ENCODE measurements around the gene MEGF9. TPM values are rescaled to one million over a fixed set of nuclear protein-coding genes. Genes with fewer than 3 reads are reported as not detected.

Gene MEGF9
- total RNA-seq (2014; rRNA removed; shearing (Covaris generic)), result 4.8 and 5.1 TPM in 2 replicates
- 10.2 and 10.6 TPM in 2 replicates for total RNA-seq (2022)
- percentile 68 among the genes with signal in this experiment for Bru-seq, nascent RNA
- BruChase-seq, experiment 1, labeled RNA remaining after a 6-hour chase, result percentile 59 among the genes with signal in this experiment
- percentile 63 among the genes with signal in this experiment for BruChase-seq, experiment 2, labeled RNA remaining after a 2-hour chase
- long read RNA-seq, full-length matches to known transcripts, result 8 of 20 reads
- long read RNA-seq, partial matches to known transcripts, result 0 of 20 reads
- long read RNA-seq, other reads (novel, unspliced or antisense), result 12 of 20 reads

DNA sequence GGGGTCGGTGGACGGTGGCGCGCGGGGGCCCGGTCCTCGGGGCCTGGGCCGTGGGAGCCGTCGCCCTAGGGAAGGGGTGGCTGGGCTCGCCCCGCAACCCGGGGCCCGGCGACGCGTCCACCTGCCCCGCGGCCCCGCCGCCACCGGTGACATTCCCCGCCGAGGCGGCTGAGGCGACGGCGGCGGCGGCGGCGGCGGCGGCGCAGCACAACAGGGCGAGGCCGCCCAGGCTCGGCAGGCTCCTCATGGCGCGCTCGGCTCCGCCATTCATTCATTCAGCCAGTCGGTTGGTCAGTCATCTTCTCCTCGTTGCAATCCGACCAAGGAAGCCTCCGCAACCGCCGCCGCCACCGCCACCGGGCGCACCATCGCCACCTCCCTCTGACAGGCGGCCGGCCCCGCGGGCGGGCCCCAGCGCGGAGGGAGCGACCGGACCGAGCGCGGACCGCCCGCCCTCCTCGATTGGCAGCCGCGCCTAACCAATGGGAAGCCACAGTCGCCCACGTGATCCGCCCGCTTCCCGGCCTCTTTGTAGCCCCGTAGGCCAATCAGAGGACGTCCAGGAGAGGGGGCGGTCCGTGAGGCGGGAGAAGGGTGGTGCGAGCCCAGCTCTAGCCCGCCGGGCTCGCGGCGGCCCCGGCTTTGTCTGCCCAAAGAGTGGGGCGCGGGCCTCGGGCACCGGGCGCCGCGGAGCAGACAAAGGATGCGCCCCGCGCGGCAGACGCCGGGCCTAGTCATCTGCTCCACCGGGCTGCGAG is at the start of gene MEGF9:
Gene MEGF9, minus strand, starts transcription at position 383 of the 758 bp plus-strand sequence. Its CDS starts 112 bp downstream, at position 271.
- DNase-seq (ENCODE audit: low spot score), result peak; percentile 98
- POLR2A ChIA-PET, result interaction anchor here (0.6 to 1.3 kb wide), 5 partner anchors 13 to 783 kb away, joined by 3 to 4 read pairs (median 3); no protein-coding TSS in a partner anchor
- no peaks in the 10 kb centered on the region for H3K9me3 ChIP-seq (ENCODE audit: low read length)
- H3K27ac ChIP-seq (ENCODE audit: low read depth, low read length, poor library complexity, severe bottlenecking), result peak within 1 kb of the TSS; percentile 33
- peaks cover 38% of the 10 kb centered on the region for H3K4me1 ChIP-seq (ENCODE audit: insufficient read depth, low read length, poor library complexity, severe bottlenecking)
- no peaks in the 10 kb centered on the region for H3K36me3 ChIP-seq (ENCODE audit: insufficient read depth, low read length)
- H3K79me2 ChIP-seq (ENCODE audit: insufficient read depth, low read depth, low read length), result peaks cover 25% of the 10 kb centered on the region; the same call in 1 of the 2 replicates
- 0 out of 2 replicates have a peak, but pooled peaks cover 3% of the 10 kb centered on the region for H4K20me1 ChIP-seq (ENCODE audit: insufficient read depth, low read length)
- no peak for TF ChIP-seq EZH2phosphoT487 (IDR thresholded peaks at IDR 0.05; ENCODE audit: borderline replicate concordance, low read depth, low read length)
- TF ChIP-seq, protein P1, sequence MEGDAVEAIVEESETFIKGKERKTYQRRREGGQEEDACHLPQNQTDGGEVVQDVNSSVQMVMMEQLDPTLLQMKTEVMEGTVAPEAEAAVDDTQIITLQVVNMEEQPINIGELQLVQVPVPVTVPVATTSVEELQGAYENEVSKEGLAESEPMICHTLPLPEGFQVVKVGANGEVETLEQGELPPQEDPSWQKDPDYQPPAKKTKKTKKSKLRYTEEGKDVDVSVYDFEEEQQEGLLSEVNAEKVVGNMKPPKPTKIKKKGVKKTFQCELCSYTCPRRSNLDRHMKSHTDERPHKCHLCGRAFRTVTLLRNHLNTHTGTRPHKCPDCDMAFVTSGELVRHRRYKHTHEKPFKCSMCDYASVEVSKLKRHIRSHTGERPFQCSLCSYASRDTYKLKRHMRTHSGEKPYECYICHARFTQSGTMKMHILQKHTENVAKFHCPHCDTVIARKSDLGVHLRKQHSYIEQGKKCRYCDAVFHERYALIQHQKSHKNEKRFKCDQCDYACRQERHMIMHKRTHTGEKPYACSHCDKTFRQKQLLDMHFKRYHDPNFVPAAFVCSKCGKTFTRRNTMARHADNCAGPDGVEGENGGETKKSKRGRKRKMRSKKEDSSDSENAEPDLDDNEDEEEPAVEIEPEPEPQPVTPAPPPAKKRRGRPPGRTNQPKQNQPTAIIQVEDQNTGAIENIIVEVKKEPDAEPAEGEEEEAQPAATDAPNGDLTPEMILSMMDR (conservative IDR thresholded peaks at IDR 0.05; ENCODE audit: low read length), result no peak
- H3K4me3 ChIP-seq (ENCODE audit: low read depth, low read length, poor library complexity, severe bottlenecking), result peak within 1 kb of the TSS; percentile 86
- H3K9me2 ChIP-seq (ENCODE audit: insufficient read depth, low read length), result no peaks in the 10 kb centered on the region
- peak within 1 kb of the TSS; percentile 98 for H3K4me2 ChIP-seq (ENCODE audit: low read length)
- CTCF ChIA-PET (ENCODE audit: unreplicated experiment), result no interaction called here
- BruUV-seq (replicated peaks), result no TSS peak
- intact Hi-C loops (cut with micrococcal nuclease; ENCODE audit: unreplicated experiment), result loop anchor here (10.0 kb wide), 1 partner anchor 89 kb away; no protein-coding TSS in a partner anchor
- peak within 1 kb of the TSS; percentile 79; the same call in 1 of the 2 replicates for H2AFZ ChIP-seq (ENCODE audit: low read length)

DNA sequence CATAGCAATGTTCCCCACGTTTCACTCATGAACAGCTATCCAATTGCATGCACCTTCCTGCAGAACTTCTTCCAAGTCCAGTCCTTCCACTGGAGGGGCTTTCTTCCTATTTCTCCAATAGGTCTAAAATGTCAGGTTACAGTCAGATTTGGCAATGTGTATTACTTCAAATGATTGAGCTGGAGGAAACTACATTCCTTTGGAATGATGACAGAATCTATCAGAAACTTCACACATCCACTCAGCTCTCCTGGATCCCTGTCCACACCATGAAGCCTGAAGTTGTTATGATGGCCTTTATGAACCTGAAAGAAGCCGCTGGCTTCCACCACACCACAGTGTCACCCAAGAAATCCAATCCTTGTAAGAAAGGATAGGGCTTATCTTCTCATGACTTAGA is 46.7 kb upstream of the MEGF9 start:
- Histone ChIP-seq H3K4me1 (ENCODE audit: insufficient read depth, low read length, poor library complexity, severe bottlenecking) (peaks cover 19% of the 10 kb centered on the region), H3K9me3 (ENCODE audit: low read length) (no peaks in the 10 kb centered on the region), H3K79me2 (ENCODE audit: insufficient read depth, low read depth, low read length) (no peaks in the 10 kb centered on the region), H2AFZ (ENCODE audit: low read length) (no peak overlapping the region), H3K36me3 (ENCODE audit: insufficient read depth, low read length) (peaks cover 86% of the 10 kb centered on the region), H3K9me2 (ENCODE audit: insufficient read depth, low read length) (no peaks in the 10 kb centered on the region), H3K27ac (ENCODE audit: low read depth, low read length, poor library complexity, severe bottlenecking) (no peak overlapping the region), H3K4me3 (ENCODE audit: low read depth, low read length, poor library complexity, severe bottlenecking) (no peak overlapping the region), H3K4me2 (ENCODE audit: low read length) (no peak overlapping the region), H4K20me1 (ENCODE audit: insufficient read depth, low read length) (no peaks in the 10 kb centered on the region)
- ChIA-PET POLR2A (interaction anchor here (0.6 to 1.3 kb wide), 3 partner anchors 13 to 670 kb away, joined by 3 read pairs; no protein-coding TSS in a partner anchor), CTCF (ENCODE audit: unreplicated experiment) (no interaction called here)
- no TSS peak for BruUV-seq (replicated peaks)
- intact Hi-C loops (cut with micrococcal nuclease; ENCODE audit: unreplicated experiment), result no loop called here
- DNase-seq (ENCODE audit: low spot score), result no peak
- no peak for TF ChIP-seq EZH2phosphoT487 (IDR thresholded peaks at IDR 0.05; ENCODE audit: borderline replicate concordance, low read depth, low read length)
- TF ChIP-seq, protein P1 (conservative IDR thresholded peaks at IDR 0.05; ENCODE audit: low read length), result no peak

Measured in OCI-LY7 (cell line).